ENCODE results near the gene ADAMTS12. TPM values are rescaled to one million over a fixed set of nuclear protein-coding genes. Genes with fewer than 3 reads are reported as not detected.

The ADAMTS12 gene, protein sequence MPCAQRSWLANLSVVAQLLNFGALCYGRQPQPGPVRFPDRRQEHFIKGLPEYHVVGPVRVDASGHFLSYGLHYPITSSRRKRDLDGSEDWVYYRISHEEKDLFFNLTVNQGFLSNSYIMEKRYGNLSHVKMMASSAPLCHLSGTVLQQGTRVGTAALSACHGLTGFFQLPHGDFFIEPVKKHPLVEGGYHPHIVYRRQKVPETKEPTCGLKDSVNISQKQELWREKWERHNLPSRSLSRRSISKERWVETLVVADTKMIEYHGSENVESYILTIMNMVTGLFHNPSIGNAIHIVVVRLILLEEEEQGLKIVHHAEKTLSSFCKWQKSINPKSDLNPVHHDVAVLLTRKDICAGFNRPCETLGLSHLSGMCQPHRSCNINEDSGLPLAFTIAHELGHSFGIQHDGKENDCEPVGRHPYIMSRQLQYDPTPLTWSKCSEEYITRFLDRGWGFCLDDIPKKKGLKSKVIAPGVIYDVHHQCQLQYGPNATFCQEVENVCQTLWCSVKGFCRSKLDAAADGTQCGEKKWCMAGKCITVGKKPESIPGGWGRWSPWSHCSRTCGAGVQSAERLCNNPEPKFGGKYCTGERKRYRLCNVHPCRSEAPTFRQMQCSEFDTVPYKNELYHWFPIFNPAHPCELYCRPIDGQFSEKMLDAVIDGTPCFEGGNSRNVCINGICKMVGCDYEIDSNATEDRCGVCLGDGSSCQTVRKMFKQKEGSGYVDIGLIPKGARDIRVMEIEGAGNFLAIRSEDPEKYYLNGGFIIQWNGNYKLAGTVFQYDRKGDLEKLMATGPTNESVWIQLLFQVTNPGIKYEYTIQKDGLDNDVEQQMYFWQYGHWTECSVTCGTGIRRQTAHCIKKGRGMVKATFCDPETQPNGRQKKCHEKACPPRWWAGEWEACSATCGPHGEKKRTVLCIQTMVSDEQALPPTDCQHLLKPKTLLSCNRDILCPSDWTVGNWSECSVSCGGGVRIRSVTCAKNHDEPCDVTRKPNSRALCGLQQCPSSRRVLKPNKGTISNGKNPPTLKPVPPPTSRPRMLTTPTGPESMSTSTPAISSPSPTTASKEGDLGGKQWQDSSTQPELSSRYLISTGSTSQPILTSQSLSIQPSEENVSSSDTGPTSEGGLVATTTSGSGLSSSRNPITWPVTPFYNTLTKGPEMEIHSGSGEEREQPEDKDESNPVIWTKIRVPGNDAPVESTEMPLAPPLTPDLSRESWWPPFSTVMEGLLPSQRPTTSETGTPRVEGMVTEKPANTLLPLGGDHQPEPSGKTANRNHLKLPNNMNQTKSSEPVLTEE (N-terminal part only)
- 1 to 10 TPM; 3.4 to 3.8 TPM for total RNA-seq
- long read RNA-seq: 0 reads

DNA sequence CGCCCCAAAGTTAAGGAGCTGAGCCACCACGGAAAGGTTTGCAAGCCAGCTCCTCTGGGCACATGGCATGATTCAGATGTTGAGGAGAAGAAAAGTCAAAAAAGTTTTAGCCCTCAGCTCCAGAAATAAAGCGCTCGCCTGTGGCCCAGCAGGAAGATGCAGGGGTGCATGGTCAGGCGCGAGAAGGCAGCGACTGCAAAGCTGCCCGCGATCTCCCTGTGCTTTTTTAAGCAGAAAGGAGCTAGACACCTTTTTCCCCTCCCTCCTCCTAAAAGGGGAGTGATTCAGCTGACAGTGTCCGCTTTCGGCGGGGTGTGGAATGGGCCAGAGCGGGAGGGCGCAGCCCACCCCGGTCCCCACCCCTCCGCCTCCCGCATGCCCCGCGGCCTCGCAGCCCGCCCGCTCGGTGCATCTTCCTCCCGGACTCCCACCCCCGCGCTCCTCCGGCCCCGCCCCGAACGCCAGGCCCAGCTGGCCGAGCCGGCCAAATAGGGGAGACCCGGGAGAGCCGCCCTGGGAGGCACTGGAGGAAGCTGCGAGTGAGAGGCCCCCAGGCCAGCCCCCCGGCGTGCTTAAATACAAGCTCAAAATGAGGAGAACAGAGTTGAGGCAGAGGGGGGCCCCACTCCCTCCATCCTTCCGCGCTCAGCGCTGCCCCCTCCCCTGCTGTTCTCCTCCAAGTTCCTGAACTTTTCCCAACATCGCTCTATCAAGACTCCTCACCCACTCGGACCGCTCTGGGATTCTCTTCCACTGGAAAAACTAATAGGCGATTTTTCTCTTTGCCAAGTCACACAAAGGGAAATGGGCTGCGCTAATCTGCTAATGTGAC, at the start of gene ADAMTS12:
ADAMTS12 (minus strand) TSS at position 203 of the 832 bp plus-strand sequence; CDS start at position 69, 134 bp downstream.
- intact Hi-C loops (cut with DNase I): no loop called here
- DNase-seq (peak; percentile 56), ATAC-seq (peak; percentile 82 to 90)

- DNase-seq: no peak
- intact Hi-C loops (cut with DNase I): no loop called here
- ATAC-seq: no peak
Measured at GRCh38 chr5:33941090-33941489, 49.3 kb upstream of the ADAMTS12 start.

DNA sequence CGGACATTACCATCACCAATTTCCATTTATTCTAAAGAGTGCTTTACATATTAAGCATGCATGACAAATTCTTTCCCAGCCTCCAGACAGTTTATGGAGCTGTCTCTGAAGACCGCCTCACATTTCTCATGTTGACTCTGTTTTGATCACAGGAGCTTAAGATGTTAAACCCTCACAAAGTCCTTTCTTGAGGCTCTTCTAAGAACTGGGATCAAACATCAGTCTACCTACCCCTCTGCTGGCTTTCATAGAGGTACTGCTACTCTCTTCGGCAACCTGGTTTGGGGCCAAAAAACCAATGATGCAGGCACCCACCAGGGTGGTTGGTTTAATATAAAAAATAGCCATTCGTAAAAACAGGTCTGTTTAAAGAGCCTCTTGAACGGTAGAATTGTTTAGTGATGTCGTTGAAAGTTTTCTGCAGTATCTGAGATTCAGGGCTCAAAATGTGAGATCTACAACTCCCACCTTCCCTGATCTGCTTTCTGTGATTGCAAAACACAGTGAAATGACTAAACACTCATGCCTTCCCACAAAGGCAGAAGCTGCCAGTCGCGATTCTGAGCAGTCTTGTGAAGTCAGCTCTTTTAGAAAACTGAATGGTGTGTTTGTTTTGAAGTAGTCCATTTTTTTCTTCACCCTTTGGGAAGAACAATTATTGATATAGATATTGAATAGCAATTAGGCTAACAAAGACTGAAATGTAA, 47.9 kb upstream of the ADAMTS12 start:
- intact Hi-C loops (cut with DNase I): loop anchor here in 1 of 2 donors (10.0 kb wide), 1 partner anchor 505 kb away; no protein-coding TSS in a partner anchor
- DNase-seq: no peak
- no peak for ATAC-seq

GRCh38 chr5:33938881-33939280, 47.1 kb upstream of the ADAMTS12 start:
- intact Hi-C loops (cut with DNase I): loop anchor here in 1 of 2 donors (10.0 kb wide), 1 partner anchor 504 kb away; no protein-coding TSS in a partner anchor
- ATAC-seq: no peak
- no peak for DNase-seq

DNA sequence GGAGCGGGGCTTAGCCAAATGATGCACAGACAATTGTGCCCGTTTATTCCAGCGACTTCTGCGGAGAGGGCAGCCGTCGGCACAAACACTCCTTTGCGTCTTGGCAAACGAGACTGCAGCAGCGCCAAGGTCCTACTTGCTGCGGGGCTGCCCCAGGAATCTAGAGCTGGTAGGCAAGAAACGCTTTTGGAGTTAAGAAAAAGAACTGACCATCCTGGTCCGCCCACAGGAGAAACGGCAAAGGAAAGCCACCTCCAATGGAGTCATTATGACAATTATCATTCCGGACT, 46.7 kb upstream of the ADAMTS12 start:
- intact Hi-C loops (cut with DNase I): loop anchor here in 1 of 2 donors (10.0 kb wide), 1 partner anchor 504 kb away; no protein-coding TSS in a partner anchor
- ATAC-seq (no peak), DNase-seq (no peak)

GRCh38 chr5:33937707-33938506, 46.1 kb upstream of the ADAMTS12 start:
- intact Hi-C loops (cut with DNase I): loop anchor here in 1 of 2 donors (10.0 kb wide), 1 partner anchor 503 kb away; no protein-coding TSS in a partner anchor
- ATAC-seq (no peak), DNase-seq (no peak)

GRCh38 chr5:33937017-33937706, 45.4 kb upstream of the ADAMTS12 start:
- ATAC-seq (no peak), DNase-seq (no peak)
- intact Hi-C loops (cut with DNase I): loop anchor here in 1 of 2 donors (10.0 kb wide), 1 partner anchor 502 kb away; no protein-coding TSS in a partner anchor

DNA sequence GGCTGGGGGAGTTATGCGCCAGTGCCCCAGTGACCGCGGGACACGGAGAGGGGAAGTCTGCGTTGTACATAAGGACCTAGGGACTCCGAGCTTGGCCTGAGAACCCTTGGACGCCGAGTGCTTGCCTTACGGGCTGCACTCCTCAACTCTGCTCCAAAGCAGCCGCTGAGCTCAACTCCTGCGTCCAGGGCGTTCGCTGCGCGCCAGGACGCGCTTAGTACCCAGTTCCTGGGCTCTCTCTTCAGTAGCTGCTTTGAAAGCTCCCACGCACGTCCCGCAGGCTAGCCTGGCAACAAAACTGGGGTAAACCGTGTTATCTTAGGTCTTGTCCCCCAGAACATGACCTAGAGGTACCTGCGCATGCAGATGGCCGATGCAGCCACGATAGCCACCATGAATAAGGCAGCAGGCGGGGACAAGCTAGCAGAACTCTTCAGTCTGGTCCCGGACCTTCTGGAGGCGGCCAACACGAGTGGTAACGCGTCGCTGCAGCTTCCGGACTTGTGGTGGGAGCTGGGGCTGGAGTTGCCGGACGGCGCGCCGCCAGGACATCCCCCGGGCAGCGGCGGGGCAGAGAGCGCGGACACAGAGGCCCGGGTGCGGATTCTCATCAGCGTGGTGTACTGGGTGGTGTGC, 44.7 kb upstream of the ADAMTS12 start, which contains the start of gene RXFP3:
RXFP3 (plus strand) TSS at position 6 of the 636 bp plus-strand sequence; CDS start at position 361, 355 bp downstream.
- ATAC-seq: peak; percentile 36 to 38
- intact Hi-C loops (cut with DNase I): loop anchor here in 1 of 2 donors (10.0 kb wide), 1 partner anchor 502 kb away; no protein-coding TSS in a partner anchor
- peak; percentile 22 for DNase-seq

- intact Hi-C loops (cut with DNase I): loop anchor here in 1 of 2 donors (10.0 kb wide), 1 partner anchor 501 kb away; no protein-coding TSS in a partner anchor
- ATAC-seq: peak; percentile 92 to 94
- DNase-seq: peak; percentile 73
Measured at GRCh38 chr5:33936004-33936380, 44.2 kb upstream of the ADAMTS12 start.

GRCh38 chr5:33934176-33934575, 42.4 kb upstream of the ADAMTS12 start:
- DNase-seq: no peak
- intact Hi-C loops (cut with DNase I): loop anchor here (2.0 to 10.0 kb wide), 2 partner anchors 499 kb away; no protein-coding TSS in a partner anchor
- no peak for ATAC-seq

DNA sequence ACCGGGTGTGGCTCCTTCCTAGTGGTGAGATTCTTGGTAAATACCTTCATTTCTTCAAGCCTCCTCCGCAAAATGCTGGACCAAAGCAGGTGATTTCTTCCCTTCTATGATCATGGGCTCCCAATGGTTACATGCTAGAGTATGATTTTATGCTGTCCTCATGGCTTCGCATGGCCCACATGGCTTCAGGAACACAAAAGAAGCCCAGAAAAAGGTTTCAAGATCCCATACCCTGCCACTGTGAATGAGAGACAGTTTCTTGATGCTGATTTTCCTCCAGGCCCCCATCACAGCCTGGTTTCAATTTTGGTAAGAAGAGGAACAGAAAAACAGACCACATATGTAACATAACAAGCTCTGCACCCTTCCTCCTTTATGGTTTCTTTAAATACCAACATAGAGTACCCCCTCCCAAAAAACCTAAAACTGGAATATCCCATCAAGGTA, 42.0 kb upstream of the ADAMTS12 start:
- intact Hi-C loops (cut with DNase I): loop anchor here (2.0 to 10.0 kb wide), 2 partner anchors 499 kb away; no protein-coding TSS in a partner anchor
- ATAC-seq (no peak), DNase-seq (no peak)

GRCh38 chr5:33931136-33931535, 39.3 kb upstream of the ADAMTS12 start:
- DNase-seq: no peak
- no peak for ATAC-seq
- intact Hi-C loops (cut with DNase I): loop anchor here in 1 of 2 donors (10.0 kb wide), 1 partner anchor 496 kb away; no protein-coding TSS in a partner anchor

- DNase-seq: no peak
- intact Hi-C loops (cut with DNase I): loop anchor here in 1 of 2 donors (10.0 kb wide), 1 partner anchor 495 kb away; no protein-coding TSS in a partner anchor
- ATAC-seq: no peak
Measured at GRCh38 chr5:33929925-33930690, 38.3 kb upstream of the ADAMTS12 start.

DNA sequence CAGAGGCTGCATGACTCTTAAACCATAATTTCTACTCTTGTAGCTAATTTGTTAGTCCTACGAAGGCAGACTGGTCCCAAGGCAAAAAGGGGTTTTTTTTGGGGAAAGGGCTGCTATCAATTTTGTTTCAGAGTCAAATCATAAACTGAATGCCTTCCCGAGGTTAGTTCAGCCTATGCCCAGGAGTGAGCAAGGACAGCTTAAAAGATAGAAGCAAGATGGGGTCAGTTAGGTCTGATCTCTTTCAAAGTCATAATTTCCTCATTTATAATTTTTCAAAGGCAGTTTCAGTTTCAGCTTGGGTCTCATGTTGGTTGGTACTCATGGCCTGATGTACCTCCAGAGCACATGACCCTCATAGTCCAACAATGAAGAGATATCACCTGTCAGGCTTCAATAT, 36.5 kb upstream of the ADAMTS12 start:
- DNase-seq: no peak
- no peak for ATAC-seq
- intact Hi-C loops (cut with DNase I): no loop called here
